Neural cell (in vitro differentiated cells): ENCODE data around the gene USP10.

Experiments
- EP300 ChIP-seq: fragments of 450-650 bp; conservative IDR thresholded peaks from 2 replicates; pipeline ENCODE4 v1.6.1; 2014; ENCODE audit warnings: antibody characterized with exemption, mild to moderate bottlenecking, moderate library complexity; ENCODE audit not compliant: poor library complexity, severe bottlenecking
- POLR2AphosphoS5 ChIP-seq: IDR thresholded peaks from 2 replicates; pipeline ENCODE4 v1.6.1; 2012
- REST ChIP-seq: IDR thresholded peaks from 2 replicates; pipeline ENCODE4 v1.6.1; 2012; ENCODE audit warnings: borderline replicate concordance
- SMC3 ChIP-seq: fragments of 450-650 bp; conservative IDR thresholded peaks from 2 replicates; pipeline ENCODE4 v1.6.1; 2014; ENCODE audit warnings: antibody characterized with exemption, mild to moderate bottlenecking, moderate library complexity; ENCODE audit not compliant: poor library complexity
- TAF1 ChIP-seq: IDR thresholded peaks from 2 replicates; pipeline ENCODE4 v1.6.1; 2012; ENCODE audit warnings: low read depth
- TF ChIP-seq, protein P1 (sequence below): fragments of 450-650 bp; IDR thresholded peaks from 2 replicates; pipeline ENCODE4 v1.5.1; 2014; ENCODE audit warnings: antibody characterized with exemption, mild to moderate bottlenecking, moderate library complexity; ENCODE audit not compliant: poor library complexity, severe bottlenecking

GRCh38 chr16:84763629-84764028, 63.8 kb downstream of the USP10 start:
- TF ChIP-seq, protein P1, sequence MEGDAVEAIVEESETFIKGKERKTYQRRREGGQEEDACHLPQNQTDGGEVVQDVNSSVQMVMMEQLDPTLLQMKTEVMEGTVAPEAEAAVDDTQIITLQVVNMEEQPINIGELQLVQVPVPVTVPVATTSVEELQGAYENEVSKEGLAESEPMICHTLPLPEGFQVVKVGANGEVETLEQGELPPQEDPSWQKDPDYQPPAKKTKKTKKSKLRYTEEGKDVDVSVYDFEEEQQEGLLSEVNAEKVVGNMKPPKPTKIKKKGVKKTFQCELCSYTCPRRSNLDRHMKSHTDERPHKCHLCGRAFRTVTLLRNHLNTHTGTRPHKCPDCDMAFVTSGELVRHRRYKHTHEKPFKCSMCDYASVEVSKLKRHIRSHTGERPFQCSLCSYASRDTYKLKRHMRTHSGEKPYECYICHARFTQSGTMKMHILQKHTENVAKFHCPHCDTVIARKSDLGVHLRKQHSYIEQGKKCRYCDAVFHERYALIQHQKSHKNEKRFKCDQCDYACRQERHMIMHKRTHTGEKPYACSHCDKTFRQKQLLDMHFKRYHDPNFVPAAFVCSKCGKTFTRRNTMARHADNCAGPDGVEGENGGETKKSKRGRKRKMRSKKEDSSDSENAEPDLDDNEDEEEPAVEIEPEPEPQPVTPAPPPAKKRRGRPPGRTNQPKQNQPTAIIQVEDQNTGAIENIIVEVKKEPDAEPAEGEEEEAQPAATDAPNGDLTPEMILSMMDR, result no peak
- TF ChIP-seq SMC3 (no peak), REST (no peak), EP300 (no peak), POLR2AphosphoS5 (no peak), TAF1 (no peak)
